Fibroblast of pulmonary artery (primary cell): ENCODE results near the gene RASAL1.
A peak's percentile ranks its signal among the peaks of the same experiment; 100 is the strongest.

Experiments
- DNase-seq: peaks from one replicate; pipeline ENCODE4 v3.0.0-alpha.2; 2010; ENCODE audit warnings: low read depth
- H3K4me3 ChIP-seq: replicated peaks from 2 replicates; pipeline ENCODE4 v1.5.1; 2011; ENCODE audit warnings: low read depth, mild to moderate bottlenecking, control low read depth, low read length, moderate library complexity
- CTCF ChIP-seq: IDR thresholded peaks from 2 replicates; pipeline ENCODE4 v1.5.1; 2011; ENCODE audit warnings: mild to moderate bottlenecking, control low read depth, low read length, inconsistent platforms; ENCODE audit errors: missing control alignments

The RASAL1 gene

GRCh38 chr12:113096675-113097461 lies 38.7 kb downstream of the RASAL1 start:
- H3K4me3 ChIP-seq, result no peak overlapping the region
- TF ChIP-seq CTCF, result no peak
- no peak for DNase-seq

- TF ChIP-seq CTCF, result no peak
These were observed 40.2 kb downstream of the RASAL1 start for GRCh38 chr12:113095405-113095804.

GRCh38 chr12:113094738-113095137 lies 40.8 kb downstream of the RASAL1 start:
- no peak for DNase-seq
- TF ChIP-seq CTCF, result no peak
- H3K4me3 ChIP-seq, result no peak overlapping the region

More at GRCh38 chr12:113095405-113095804, 40.2 kb downstream of the RASAL1 start:
- H3K4me3 ChIP-seq, result no peak overlapping the region
- no peak for DNase-seq

GRCh38 chr12:113093409-113094101 lies 42.0 kb downstream of the RASAL1 start:
- no peak for DNase-seq
- no peak overlapping the region for H3K4me3 ChIP-seq
- TF ChIP-seq CTCF, result no peak

GRCh38 chr12:113092607-113093408 lies 42.8 kb downstream of the RASAL1 start:
- TF ChIP-seq CTCF, result peak; percentile 22
- H3K4me3 ChIP-seq, result no peak overlapping the region
- no peak for DNase-seq

GRCh38 chr12:113091506-113091905 lies 44.1 kb downstream of the RASAL1 start:
- no peak for TF ChIP-seq CTCF
- DNase-seq, result no peak
- H3K4me3 ChIP-seq, result no peak overlapping the region
